ENCODE measurements around the gene AAMP.
"Not testable (repeated sequence)": the region's sequence is repeated elsewhere in the genome, so short reads cannot be mapped to it uniquely, and the experiment has no call there.

The AAMP gene

DNA sequence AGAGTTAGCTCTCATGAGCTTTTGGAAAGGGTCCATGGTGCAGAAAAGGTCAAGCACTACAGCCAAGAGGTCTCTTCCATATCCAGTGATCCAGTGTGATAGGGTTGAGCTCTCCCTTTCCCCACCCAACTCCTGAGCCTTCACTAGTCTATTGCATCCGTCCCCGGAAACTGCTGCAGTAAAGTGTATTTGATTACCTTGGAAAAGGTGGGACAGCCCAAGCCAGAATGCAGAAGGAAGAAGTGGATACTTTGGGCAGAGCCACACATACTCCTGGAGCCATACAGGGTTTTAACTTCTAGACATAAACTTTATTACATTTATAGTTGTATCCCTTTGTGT, 3.9 kb upstream of the AAMP start:
- DNase-seq, result no peak

DNA sequence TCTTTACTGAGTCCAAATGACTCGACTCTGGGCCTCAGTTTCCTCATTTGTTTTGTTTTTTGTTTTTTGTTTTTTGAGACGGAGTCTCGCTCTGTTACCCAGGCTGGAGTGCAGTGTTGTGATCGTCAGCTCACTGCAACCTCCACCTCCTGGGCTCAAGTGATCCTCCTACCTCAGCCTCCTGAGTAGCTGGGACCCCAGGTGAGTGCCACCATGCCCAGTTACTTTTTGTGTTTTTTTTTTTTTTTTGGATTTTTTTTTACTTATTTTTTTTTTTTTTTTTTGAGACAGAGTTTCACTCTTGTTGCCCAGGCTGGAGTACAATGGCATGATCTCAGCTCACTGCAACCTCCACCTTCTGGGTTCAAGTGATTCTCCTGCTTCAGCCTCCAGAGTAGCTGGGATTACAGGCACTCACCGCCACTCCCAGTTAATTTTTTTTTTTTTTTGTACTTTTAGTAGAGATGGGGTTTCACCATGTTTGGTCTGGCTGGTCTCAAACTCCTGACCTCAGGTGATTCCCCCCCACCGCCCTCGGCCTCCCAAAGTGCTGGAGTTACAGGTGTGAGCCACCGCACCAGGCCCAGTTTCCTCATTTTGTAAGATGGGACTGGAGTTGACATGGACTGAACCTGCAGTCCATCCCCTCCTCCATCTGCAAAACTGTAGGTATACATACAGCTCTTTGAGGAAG, 3.4 kb upstream of the AAMP start:
- not testable (repeated sequence) for DNase-seq

DNA sequence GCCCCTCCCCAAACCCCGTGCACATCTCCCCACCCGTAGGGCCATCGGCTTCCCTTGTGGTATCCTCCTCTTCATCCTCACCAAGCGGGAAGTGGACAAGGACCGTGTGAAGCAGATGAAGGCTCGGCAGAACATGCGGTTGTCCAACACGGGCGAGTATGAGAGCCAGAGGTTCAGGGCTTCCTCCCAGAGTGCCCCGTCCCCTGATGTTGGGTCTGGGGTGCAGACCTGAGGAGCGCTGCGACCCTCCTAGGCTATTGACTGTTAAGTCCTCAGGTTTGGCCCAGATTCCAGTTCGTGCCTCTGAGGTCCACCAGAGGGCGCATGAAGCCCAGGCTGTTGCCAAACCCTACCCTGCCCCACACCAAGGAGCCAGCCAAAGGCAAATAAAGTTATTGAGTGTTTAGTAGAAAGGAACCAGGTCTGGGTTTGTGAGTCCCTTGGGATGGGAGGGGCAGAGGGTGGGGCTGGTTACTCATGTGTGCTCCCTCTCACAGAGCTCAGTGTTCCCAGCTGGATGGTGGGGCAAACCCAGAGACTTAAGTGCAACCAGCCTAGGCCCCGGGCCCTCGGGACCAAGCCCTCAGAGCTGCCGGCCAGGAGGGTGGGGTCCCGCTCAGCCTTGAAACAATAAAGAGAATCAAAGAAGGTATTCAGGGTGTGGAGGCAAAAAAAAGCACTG, 2.7 kb upstream of the AAMP start:
- DNase-seq, result peak; percentile 92

DNA sequence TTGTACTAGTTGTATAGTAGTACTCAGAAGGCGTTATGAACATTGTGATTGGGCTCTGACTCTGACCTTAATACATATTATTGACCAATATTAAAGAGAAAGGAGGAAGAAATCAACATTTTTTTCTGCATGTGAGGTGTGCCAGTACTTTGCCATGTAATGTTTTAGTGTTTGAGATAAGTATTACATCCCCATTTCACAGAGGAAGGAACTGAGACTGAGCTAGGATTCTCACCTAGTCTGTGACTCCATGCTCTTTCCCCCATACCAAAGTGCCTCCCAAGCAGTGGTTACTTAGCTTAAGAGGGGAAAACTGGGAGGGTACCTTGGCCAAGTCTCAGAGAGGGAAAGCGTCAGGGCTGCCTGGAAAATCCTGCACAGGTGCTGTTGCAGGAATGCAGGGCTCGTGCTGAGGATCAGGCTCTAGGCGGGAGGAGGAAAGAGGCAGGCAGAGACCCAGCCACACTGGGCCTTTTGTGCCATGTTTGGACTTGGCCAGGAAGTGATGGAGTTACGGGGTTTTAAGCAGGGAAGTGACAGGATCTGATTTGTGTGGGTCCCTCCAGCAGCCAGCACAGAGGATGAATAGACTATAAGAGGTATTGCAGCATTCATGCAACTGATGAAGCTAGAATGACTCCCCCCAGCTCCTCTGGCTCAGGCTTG, 2.1 kb upstream of the AAMP start:
- no peak for DNase-seq

DNA sequence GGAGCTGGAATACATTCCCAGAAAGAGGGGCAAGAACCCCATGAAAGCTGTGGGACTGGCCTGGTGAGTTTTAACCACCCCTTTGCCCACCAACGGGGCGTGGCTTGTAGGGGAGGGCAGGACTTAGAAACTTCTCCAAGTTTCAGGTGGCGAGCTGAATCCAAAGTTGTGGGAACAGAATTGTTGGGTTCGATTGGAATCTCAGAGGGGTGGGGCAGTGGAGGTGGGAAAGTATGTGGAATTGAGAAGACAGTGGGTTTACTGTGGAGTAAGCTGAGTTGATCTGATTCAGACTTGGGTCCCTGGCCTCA, 1.5 kb upstream of the AAMP start:
- DNase-seq, result no peak

DNA sequence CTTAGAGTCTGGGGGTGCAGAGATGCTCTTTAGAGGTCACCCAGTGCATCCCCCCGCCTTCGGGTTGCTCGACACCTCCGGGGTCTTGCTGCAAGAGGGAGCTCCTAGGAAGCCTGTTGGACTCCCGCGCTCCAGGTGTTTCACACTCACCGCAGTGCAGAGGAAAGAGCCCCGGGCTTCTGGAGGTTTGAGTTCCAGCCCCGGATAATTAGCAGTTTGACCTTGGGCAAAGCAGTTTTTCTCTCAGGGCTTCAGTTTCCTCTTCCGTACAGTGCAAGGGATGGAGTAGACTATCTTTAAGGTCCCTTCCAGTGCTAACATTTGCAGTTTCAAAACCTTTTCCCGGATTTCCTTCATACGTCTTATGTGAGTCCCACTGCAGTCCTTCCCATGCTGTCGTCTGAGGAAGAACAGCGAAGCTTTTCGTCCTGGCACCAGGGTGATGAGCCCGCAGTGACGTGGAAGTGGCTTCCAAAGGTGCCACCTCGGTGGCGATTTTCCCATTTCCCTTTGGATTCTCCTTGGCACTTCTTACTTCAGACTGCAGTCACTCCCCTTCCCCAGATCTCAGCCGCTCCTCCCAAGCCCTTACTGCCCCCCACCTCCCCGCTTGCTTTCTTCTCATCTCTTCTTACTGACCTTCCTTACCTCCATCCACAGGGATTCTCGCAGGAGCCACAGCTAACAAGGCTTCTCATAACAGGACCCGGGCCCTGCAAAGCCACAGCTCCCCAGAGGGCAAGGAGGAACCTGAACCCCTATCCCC, 967 bp upstream of the AAMP start:
- DNase-seq, result peak; percentile 68

DNA sequence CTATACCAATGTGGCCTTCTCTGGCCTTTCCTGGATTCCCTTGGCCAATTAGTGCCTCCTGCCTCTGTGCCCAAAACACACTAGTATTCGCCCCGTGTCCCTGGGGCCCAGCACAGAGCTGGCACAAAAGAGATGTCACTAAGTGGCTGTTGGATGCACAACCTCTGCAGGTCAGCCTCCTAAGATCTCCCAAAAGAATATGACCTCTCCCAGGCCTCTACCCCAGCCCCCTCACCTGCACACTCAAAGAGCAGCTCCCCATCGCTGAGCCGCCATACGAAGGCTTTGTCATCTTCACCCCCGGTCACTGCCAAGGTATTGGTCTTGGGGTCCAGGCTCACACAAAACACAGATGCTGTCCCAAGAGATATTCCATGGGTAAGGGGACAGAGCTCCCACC, 2.7 kb downstream of the AAMP start:
- DNase-seq, result no peak

DNA sequence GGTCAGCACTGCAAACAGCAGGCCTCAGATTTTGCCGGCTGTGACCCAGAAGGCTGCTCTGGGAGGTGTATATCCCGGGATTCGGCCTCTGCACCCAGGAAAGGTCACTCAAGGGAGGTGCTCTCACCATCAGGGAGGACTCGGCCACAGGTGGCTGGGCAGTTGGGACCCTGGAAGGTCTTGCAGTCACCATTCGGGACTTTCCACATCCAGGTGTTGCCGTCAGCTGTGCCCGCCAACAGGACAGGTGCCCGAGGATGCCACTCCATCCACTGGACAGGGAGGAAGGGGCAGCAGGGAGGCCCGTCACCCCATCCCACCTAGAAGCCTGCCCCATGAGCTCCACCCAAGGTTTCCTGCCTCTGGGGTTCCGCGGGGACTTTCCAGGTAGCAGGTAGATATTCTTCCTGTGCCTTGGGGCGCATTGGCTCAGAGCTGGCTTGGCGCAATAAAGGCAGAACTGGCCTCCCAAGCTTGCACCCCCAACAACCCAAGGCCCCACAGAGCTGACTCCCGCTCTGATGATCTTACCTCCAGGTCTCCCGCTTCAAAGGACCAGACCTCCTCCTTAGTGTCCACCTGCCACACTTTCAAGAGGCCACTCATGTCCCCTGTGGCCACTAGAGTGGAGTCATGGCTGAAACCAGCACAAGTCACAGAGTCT, 3.5 kb downstream of the AAMP start:
- no peak for DNase-seq

DNA sequence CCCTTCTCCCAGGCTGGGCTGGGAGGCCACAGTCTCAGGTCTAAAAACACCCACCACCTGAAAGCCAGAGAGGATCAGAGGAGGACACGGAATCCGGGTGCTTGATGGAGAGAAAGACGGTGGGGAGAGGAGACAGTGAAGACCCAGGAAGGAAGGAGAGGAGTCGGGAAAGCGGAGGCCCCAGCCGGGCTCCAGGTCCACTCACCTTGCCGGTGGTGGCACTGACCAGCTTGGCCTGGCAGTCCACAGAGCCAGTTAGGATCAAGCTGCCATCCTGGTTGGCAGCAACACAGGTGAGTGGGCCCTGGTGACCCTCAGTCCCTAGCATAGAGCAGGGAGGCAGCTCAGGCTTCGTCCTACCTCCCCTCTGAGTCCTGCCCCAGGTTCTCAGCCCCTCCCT, 4.3 kb downstream of the AAMP start:
- DNase-seq, result no peak

DNA sequence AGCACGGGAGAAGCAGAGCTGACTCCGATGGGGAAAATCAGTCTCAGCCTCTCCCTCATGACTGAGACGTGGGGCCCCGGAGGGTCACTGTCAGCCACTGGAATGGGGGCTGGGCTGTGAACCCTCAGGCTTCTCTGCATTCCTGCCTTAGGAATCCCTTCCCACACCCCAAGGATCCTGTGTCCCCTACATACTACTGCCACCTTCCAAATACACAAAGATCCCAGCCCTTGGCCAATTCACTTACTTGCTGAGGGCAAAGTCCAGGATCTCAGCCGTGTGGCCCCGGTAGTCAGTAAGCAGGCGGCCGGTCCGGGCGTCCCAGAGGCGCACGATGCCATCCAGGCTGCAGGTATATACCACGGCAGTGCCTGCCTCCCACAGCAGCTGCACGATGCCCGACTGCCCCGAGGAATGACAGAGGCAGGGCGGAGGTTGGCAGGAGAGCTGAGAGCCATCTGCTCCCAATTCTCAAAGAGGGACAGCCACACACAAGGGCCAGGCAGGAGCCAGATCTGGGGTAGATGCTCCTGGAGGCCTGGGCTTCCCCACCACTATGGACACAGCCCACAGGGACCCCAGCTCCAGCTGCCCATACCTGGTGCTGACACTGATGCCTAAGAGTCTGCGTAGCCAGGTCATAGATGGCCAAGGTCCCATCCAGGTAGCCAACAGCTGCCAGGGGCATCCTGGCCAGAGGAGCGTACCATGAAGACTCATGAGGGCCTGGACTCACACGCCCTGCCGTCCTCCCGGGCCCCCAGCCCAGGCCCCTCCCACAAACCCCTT, 5.0 kb downstream of the AAMP start:
- no peak for DNase-seq

DNA sequence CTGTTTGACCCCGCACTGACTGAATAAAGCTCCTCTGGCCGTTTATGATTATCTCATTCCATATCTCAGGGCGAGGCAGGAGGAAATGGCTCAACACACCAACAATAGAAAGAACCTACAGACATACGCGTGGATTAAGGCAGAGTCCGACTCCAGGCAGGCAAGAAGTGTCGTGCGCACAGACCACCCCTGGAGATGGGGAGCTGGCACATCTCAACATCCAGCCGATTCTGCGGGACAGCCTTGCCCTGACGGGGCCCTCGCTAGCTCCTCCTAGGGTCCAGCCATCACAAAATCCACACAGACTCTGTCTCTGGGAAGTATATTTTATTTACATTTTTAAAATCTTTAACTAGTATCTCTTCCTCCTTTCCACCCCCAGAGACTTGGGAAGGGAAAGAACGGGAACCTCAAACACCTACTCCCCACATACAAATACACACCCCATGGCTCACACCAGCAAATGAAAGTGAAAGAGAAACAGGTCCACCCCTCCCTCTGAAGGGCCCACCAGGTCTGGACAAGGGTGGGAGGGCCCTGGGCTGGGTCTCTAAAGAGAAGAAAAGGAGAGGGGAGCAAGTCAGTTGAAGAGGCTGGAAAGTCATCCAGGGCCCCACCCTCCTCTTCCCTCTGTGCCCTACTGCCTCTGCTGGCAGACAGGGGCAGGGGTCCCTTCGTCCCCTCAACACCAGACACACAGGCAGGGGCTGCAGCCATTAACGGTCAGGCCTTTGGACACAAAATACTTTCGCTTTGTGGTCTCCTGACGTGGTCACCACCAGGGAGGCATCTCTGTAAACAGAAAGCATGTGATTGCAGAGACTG, 5.9 kb downstream of the AAMP start:
- DNase-seq, result no peak

DNA sequence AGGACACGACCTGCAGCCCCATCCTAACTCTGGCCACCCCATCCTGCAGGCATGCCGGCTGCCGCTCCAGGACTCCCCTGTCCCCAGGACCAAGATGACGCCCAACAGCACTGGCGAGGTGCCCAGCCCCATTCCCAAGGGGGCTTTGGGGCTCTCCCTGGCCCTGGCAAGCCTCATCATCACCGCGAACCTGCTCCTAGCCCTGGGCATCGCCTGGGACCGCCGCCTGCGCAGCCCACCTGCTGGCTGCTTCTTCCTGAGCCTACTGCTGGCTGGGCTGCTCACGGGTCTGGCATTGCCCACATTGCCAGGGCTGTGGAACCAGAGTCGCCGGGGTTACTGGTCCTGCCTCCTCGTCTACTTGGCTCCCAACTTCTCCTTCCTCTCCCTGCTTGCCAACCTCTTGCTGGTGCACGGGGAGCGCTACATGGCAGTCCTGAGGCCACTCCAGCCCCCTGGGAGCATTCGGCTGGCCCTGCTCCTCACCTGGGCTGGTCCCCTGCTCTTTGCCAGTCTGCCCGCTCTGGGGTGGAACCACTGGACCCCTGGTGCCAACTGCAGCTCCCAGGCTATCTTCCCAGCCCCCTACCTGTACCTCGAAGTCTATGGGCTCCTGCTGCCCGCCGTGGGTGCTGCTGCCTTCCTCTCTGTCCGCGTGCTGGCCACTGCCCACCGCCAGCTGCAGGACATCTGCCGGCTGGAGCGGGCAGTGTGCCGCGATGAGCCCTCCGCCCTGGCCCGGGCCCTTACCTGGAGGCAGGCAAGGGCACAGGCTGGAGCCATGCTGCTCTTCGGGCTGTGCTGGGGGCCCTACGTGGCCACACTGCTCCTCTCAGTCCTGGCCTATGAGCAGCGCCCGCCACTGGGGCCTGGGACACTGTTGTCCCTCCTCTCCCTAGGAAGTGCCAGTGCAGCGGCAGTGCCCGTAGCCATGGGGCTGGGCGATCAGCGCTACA, 7.0 kb downstream of the AAMP start:
- DNase-seq, result peak; percentile 53

DNA sequence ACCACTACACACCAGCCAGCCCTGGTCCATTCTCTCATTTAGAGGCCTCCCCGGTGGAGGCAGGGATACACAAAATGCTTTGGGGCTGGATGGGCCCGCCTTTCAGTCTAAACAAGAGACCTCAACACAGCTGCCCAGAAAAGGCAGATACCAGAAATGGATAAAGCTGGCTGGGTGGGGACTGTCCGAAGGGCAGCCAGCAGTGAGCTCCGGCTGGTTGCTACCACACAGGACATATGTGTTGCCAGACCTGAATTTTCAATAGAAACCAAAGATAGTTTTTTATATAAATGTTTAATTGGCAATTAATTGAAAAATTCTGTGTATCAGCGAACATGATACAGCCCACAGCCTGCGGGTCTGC, 7.7 kb downstream of the AAMP start:
- DNase-seq, result no peak

DNA sequence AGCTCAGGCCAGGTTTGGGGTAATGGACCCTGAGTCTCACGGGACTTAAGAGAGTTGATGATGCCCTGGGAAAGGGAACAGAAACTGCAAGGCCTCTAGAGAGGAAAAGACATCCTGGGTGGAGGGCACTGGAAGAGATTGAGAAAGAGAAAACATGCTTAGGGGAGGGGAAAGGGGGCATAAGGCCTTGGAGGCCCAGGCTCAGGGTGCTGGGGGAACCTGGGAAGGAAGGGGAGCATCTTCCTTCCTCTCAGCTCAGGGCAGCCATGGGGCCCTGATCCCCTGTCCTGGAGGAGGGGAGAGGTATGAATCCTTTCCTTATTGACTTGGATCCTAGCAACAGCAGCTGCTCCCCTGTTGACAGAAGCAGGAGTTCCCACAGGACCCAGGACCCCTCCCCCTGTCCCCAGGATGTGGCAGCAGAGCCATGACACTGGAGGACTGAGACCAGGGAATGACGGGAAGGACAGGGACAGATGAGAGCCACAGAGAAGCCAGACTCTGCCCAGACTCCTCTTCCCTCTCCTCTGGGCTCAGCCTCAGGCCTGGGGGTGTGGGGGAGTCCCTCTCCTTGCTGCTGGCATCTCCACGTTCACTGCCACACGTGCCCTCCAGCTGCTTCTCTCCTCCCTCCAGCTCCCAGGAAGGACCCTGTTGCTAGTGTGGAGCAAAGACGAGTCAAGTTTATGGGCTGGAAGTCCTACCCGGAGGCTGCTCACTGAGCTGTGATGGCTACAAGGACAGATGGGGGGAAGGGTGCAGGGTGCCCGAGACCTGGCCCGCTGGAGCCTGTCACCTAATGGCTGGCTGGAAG, 8.3 kb downstream of the AAMP start:
- DNase-seq, result no peak

DNA sequence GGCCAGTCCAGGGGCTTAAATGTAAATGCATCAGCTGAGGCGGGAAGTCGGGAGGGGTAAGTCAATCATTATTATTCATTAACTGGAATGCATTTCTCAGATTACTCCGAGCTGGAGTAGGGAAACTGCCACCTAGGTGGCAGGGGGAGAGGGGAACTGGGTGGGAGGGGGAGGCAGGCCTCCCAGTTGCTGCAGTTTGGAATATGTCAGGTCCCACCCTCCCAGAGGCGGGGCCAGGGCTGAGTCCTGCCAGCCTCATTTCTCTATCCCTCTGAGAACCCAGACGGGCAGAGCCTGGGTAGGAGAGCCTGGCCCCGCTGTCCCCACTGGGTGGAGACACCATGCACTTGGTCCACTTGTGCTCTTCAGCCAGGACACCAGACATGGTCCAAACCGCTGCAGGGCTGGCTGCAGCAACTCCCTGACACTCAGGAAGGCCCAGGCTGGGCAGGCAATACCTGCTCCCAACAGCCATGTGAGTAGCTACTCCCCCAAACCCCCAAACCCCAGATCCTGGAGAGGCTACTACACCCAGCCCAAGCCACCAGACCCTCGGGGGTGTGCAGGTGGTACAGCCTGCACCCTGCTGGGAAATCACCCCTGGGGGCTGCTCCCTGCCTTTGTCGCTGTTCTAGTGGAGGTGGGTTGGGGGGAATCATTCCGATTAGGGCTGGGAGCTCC, 9.1 kb downstream of the AAMP start, which contains the start of gene GPBAR1:
Gene GPBAR1 (plus strand): TSS at position 274 of the 681 bp plus-strand sequence. CDS start 1,710 bp downstream, outside the sequence.
- peak; percentile 55 for DNase-seq

DNA sequence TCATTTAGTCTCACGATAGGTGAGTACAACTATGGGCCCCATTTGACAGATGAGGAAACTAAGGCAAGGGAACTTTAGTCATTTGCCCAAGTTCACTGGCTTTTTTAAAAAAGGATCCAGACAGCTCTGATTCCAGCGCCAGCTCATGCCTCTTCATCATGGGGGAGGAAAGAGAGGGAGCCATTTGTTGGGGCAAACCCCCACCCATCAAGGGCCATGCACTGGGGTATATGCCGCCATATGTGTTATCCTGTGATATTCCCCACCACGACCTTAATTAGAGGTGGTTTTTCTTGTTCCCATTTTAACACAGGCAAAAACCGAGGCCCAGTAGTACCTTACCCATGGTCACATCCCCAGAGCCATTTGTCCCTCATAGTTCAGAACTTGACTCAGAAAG, 9.8 kb downstream of the AAMP start:
- no peak for DNase-seq

DNA sequence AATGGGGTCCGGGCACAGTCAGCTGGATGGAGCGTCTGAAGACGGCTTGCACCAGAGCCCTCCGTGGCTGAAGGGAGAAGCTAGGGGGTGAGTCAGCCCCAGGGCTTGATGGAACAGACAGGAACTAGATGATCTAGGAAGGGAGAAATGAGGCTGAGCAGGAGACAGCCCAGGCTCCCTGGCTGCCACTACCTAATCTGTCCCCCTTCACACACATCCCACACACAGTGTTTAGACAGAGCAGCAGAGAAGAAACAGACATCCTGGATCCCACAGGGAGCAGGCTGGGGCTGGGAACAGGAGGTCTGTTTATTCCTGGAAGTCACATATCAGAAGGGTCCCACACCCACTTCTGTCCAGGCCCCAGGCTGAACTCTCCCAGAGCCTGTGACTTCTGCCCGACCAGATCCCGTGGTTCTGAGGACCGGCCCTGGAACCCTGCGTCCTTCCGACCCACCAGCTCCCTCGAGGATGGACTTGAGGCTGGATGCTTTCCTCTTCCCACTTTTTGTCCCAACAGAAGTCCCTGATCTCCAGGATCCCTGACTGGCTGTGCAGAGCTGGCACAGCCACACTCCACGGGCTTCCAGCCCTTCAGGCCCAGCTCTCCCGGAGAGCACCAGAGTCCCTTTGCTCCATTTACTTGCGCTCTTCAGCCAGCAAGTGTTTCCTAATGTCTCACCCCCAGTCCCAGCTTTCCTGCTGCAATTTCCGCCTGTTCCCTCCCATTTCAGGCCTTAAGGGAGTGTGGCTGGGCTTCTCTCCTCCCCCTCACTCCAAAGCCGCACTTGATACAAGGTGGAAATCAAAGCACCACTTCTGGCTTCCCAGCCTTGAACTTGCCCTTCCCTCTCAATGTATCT, 10.6 kb downstream of the AAMP start:
- DNase-seq, result peak; percentile 59

All from activated effector memory CD4-positive, alpha-beta T cell treated with anti-CD3 and anti-CD28 coated beads, Interleukin-2, amount 50 U/mL, for 16 hours (primary cell).